GM12875 (cell line): ENCODE data around the gene C4orf50.

Experiments
- H3K4me3 ChIP-seq: one replicate; pipeline ENCODE4 v1.5.1; 2011; ENCODE audit warnings: low read depth, low read length, control low read depth
- TF ChIP-seq, protein P1 (sequence below): IDR thresholded peaks from 2 replicates; pipeline ENCODE4 v1.5.1; 2011; ENCODE audit warnings: low read depth, mild to moderate bottlenecking, control low read depth, inconsistent platforms, low read length, moderate library complexity, borderline replicate concordance; ENCODE audit not compliant: insufficient read depth

The C4orf50 gene

DNA sequence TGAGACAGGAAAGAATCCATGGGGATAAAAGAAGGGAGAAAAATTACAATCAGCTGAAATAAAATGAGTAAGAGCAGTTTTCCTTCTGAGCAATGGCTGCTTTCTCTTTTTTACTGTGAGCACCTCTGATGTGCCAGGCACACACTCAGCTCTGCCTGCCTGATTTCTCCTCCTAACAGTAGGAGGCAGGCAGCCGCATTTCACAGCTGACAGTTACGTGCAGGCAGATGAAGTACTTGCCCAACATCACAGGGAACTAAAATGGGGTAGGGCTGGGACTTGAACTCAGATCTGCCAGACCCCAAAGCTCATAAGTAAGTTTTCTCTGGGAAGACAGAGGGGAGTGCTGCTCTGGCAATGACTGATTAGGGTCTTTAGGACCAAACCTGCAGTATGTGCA is 54.6 kb downstream of the C4orf50 start:
- H3K4me3 ChIP-seq, result no peak overlapping the region
- TF ChIP-seq, protein P1, sequence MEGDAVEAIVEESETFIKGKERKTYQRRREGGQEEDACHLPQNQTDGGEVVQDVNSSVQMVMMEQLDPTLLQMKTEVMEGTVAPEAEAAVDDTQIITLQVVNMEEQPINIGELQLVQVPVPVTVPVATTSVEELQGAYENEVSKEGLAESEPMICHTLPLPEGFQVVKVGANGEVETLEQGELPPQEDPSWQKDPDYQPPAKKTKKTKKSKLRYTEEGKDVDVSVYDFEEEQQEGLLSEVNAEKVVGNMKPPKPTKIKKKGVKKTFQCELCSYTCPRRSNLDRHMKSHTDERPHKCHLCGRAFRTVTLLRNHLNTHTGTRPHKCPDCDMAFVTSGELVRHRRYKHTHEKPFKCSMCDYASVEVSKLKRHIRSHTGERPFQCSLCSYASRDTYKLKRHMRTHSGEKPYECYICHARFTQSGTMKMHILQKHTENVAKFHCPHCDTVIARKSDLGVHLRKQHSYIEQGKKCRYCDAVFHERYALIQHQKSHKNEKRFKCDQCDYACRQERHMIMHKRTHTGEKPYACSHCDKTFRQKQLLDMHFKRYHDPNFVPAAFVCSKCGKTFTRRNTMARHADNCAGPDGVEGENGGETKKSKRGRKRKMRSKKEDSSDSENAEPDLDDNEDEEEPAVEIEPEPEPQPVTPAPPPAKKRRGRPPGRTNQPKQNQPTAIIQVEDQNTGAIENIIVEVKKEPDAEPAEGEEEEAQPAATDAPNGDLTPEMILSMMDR, result no peak

DNA sequence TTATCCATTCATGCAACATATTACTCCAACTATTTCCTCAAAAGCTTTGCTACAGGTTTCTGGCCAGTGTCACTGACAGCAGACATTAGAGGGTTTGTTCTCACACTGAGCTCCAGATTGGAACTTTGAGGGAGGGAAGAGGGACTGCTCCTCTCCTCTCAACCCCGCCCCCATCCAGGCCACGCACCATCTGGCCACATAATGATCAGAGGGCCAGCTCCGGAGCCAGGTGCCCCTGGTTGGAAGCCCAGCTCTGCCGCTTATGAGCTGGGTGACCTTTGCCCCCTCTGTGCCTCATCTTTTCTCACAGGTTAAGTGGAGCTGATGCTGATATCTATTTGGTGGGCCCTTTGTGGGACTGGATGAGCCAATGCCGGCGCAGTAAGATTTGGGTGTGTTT is 55.8 kb downstream of the C4orf50 start:
- H3K4me3 ChIP-seq, result no peak overlapping the region
- TF ChIP-seq, protein P1, result no peak

DNA sequence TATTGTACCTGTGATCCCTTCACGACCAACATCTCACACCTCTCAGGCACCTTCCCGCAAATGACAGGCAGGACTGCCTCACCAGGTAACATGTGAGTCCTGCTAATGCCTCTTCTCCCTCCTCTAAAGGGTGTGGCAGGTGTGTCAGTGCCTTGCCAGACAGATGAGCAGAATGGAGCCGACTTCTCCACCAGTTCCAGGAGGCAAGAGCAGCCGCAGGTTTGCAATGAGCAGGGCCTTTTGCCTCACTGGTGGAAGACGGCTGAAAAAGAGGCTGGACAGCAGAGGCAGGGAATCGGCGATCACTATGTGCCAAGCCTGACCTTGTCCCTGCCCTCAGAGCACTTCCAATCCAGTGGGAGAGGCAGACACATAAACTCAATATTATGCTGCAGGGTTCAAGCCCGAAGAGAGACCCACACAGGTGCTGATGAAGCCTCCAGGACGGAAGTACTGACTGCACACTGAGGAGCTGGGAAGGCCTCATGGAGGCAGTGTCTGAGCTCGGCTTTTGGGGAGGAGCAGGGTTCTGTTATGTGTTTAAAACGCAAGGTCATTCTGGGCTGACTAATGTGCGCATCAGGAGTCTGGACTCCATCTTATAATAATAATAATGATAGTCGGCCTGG is 57.9 kb downstream of the C4orf50 start:
- TF ChIP-seq, protein P1, result no peak
- H3K4me3 ChIP-seq, result no peak overlapping the region

DNA sequence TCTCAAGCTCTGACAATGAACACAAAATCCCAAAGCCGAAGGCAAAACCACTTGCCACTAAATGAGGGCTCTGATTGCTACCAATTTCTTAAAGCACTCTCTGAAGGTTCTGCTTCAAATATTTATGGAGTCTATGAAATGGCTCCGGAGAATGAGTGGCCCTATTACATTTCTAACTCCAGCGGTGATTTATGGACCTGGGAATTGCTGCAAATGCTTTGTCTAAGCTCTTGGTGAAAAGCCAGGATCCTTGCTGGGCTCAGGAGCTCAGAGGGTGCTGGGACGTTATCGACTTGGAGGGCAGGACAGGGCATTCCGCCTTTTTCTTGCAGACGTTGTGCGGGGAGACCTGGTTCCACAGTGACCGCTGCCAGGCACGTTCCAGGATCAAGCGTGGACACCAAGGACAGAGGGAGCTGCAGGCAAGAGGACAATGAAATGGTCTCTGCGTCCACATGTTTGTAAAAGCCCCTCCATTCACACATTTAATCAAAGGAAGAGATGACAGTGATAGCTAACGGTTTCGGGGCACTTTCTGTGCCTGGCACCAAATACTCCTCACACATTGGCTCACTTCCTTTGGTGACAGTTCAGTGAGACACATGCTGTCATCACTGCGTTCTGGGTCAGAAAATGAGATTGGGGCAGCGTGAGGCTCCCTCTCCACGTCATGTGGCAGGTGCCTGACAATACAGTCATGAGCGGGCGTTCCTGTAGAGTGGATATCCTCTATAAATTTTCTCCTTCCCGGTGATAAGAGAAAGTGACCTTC is 58.8 kb downstream of the C4orf50 start:
- no peak overlapping the region for H3K4me3 ChIP-seq
- TF ChIP-seq, protein P1, result no peak

DNA sequence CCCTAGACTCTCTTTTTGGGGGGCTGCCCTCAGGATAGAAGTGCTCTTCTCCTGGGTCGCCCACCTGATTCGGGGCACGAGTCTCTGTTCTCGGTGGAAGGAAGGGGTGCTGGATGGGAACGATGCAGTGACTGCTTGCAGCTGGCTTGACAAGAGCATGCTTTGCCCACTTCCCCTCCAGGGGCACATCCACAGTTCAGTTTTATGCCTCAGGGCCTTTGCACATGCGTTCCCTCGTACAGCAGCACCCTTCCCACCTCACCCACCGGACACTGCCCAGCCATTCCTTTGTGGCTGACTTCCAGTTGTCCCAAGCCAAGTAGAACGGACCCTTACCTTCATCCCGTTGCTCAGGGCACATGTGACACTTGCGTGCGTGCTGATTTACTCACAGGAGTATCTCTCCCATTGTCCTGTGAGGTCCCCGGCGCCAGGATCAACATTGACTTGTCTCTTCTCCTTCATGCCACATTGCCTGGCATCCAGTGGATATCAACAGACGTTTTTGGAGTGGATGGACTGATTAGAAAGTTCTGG is 60.0 kb downstream of the C4orf50 start:
- H3K4me3 ChIP-seq, result no peak overlapping the region
- TF ChIP-seq, protein P1, result no peak

DNA sequence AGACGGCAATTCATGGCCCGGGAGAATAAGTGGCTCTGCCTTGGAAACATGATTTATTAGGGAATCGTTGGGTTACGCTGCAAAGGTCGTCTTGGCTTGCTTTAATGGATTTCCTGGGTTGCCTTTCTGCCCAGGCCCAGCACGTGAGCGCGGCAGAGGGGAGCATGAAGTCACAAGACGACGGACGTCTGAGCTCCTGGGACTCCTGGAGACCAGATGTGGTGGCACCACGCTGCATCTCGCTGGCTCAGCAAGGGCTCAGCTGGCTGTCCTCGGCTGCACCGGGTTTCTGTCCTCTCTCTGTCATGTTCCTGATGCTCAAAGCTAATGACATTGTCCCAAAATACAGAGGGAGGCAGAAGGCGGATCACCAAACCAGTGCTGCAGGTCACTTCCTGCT is 61.2 kb downstream of the C4orf50 start:
- TF ChIP-seq, protein P1, result no peak
- H3K4me3 ChIP-seq, result no peak overlapping the region

DNA sequence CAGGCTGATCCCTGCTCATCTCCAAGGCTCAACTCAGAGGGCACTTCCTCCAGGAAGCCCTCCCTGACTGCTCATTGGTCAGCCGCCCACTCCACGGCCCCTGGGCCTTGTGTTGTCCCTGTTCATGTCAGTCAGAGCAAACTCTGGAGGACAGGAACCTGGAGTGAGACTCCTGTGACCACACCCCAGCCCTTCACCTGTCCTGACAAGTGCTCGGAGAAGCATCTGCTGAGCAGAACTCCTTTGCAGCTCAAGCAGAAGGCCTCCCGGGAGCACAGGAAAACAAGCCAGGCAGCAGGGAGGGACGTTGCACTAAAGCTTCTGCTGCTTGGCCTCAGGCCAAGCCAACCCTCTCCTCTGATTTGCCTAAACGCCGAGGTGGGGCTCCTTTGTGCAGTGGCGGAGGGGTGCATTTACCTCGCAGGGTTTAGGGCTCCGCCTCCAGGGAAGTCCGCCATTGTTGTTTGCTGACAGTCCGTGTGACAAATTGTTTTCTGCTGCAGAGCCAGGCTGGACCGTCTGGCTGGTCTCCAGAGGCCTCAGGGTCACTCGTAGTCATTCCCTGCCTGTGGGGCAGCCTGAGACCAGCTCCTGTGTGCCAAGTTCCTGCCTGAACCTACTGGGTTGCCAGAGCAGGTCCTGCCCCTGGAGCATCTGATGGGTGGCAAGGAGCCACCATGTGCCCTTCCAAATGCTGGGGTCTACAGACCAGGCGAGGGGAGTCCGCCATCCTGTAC is 61.8 kb downstream of the C4orf50 start:
- H3K4me3 ChIP-seq, result no peak overlapping the region
- TF ChIP-seq, protein P1, result no peak
